ENCODE measurements around the gene SLC4A3.

The SLC4A3 gene

GRCh38 chr2:219592736-219593135, 34.7 kb upstream of the SLC4A3 start:
- Histone ChIP-seq H2BK5ac (ENCODE audit: low read length) (no peak overlapping the region), H4K8ac (ENCODE audit: low read depth, low read length) (no peak overlapping the region), H3K27ac (ENCODE audit: low read depth, low read length) (no peak overlapping the region)

GRCh38 chr2:219593154-219593553, 34.3 kb upstream of the SLC4A3 start:
- Histone ChIP-seq H3K4me2 (ENCODE audit: low read length) (no peak overlapping the region), H4K5ac (ENCODE audit: low read length) (no peak overlapping the region), H2BK120ac (ENCODE audit: low read depth, low read length) (no peak overlapping the region), H3K27me3 (ENCODE audit: insufficient read depth, low read length, poor library complexity) (no peaks in the 10 kb centered on the region), H2BK5ac (ENCODE audit: low read length) (no peak overlapping the region), H4K8ac (ENCODE audit: low read depth, low read length) (no peak overlapping the region), H3K36me3 (ENCODE audit: control insufficient read depth, insufficient read depth, low read length) (no peaks in the 10 kb centered on the region), H3K4ac (ENCODE audit: low read depth, low read length) (no peak overlapping the region), H3K27ac (ENCODE audit: low read depth, low read length) (no peak overlapping the region), H3K23ac (ENCODE audit: low read length) (no peak overlapping the region), H3K18ac (ENCODE audit: low read length) (no peak overlapping the region), H2AK5ac (ENCODE audit: low read length) (no peak overlapping the region), H3K56ac (ENCODE audit: low read length) (no peak overlapping the region), H3K79me2 (ENCODE audit: control insufficient read depth, insufficient read depth, low read length) (no peaks in the 10 kb centered on the region), H2BK15ac (replicated peaks; ENCODE audit: low read depth) (no peak overlapping the region), H3K79me1 (ENCODE audit: low read length) (no peaks in the 10 kb centered on the region), H3K4me3 (ENCODE audit: low read length) (no peak overlapping the region), H3K4me1 (ENCODE audit: control insufficient read depth, low read depth, low read length) (no peaks in the 10 kb centered on the region), H3K9ac (ENCODE audit: low read length) (no peak overlapping the region)
- no peak for DNase-seq
- WGBS (ENCODE audit: extremely low coverage, insufficient coverage, low lambda C conversion rate): no CpG with 5 or more reads among the region's 2 CpGs

More at GRCh38 chr2:219592736-219593135, 34.7 kb upstream of the SLC4A3 start:
- Histone ChIP-seq H2BK120ac (ENCODE audit: low read depth, low read length) (no peak overlapping the region), H2AK5ac (ENCODE audit: low read length) (no peak overlapping the region), H3K56ac (ENCODE audit: low read length) (no peak overlapping the region), H2BK15ac (replicated peaks; ENCODE audit: low read depth) (no peak overlapping the region), H3K4me2 (ENCODE audit: low read length) (no peak overlapping the region), H3K79me2 (ENCODE audit: control insufficient read depth, insufficient read depth, low read length) (no peaks in the 10 kb centered on the region), H3K4ac (ENCODE audit: low read depth, low read length) (no peak overlapping the region), H3K4me1 (ENCODE audit: control insufficient read depth, low read depth, low read length) (no peaks in the 10 kb centered on the region), H3K9ac (ENCODE audit: low read length) (no peak overlapping the region), H3K23ac (ENCODE audit: low read length) (no peak overlapping the region), H3K18ac (ENCODE audit: low read length) (no peak overlapping the region), H4K5ac (ENCODE audit: low read length) (no peak overlapping the region), H3K4me3 (ENCODE audit: low read length) (no peak overlapping the region), H3K36me3 (ENCODE audit: control insufficient read depth, insufficient read depth, low read length) (no peaks in the 10 kb centered on the region), H3K27me3 (ENCODE audit: insufficient read depth, low read length, poor library complexity) (no peaks in the 10 kb centered on the region), H3K79me1 (ENCODE audit: low read length) (no peaks in the 10 kb centered on the region)
- WGBS (ENCODE audit: extremely low coverage, insufficient coverage, low lambda C conversion rate): no CpG with 5 or more reads among the region's 6 CpGs
- DNase-seq: no peak

GRCh38 chr2:219595256-219595655, 32.2 kb upstream of the SLC4A3 start:
- H2BK15ac ChIP-seq (replicated peaks; ENCODE audit: low read depth): no peak overlapping the region
- H3K56ac ChIP-seq (ENCODE audit: low read length): peak overlapping the region; percentile 51
- no peak overlapping the region for H3K4me3 ChIP-seq (ENCODE audit: low read length)
- no peaks in the 10 kb centered on the region for H3K36me3 ChIP-seq (ENCODE audit: control insufficient read depth, insufficient read depth, low read length)
- peak overlapping the region; percentile 39 for H3K9ac ChIP-seq (ENCODE audit: low read length)
- no peak overlapping the region for H3K23ac ChIP-seq (ENCODE audit: low read length)
- no peak overlapping the region for H4K5ac ChIP-seq (ENCODE audit: low read length)
- peak overlapping the region; percentile 17 for H3K27ac ChIP-seq (ENCODE audit: low read depth, low read length)
- no peak overlapping the region for H3K4me2 ChIP-seq (ENCODE audit: low read length)
- H3K79me2 ChIP-seq (ENCODE audit: control insufficient read depth, insufficient read depth, low read length): no peaks in the 10 kb centered on the region
- H3K79me1 ChIP-seq (ENCODE audit: low read length): no peaks in the 10 kb centered on the region
- no CpG with 5 or more reads among the region's 3 CpGs for WGBS (ENCODE audit: extremely low coverage, insufficient coverage, low lambda C conversion rate)
- H3K18ac ChIP-seq (ENCODE audit: low read length): no peak overlapping the region
- no peaks in the 10 kb centered on the region for H3K4me1 ChIP-seq (ENCODE audit: control insufficient read depth, low read depth, low read length)
- DNase-seq: peak; percentile 65
- no peak overlapping the region for H3K4ac ChIP-seq (ENCODE audit: low read depth, low read length)
- H4K8ac ChIP-seq (ENCODE audit: low read depth, low read length): no peak overlapping the region
- H2BK5ac ChIP-seq (ENCODE audit: low read length): no peak overlapping the region
- no peaks in the 10 kb centered on the region for H3K27me3 ChIP-seq (ENCODE audit: insufficient read depth, low read length, poor library complexity)
- no peak overlapping the region for H2AK5ac ChIP-seq (ENCODE audit: low read length)
- H2BK120ac ChIP-seq (ENCODE audit: low read depth, low read length): no peak overlapping the region

GRCh38 chr2:219596954-219597551, 30.4 kb upstream of the SLC4A3 start:
- H3K23ac ChIP-seq (ENCODE audit: low read length): peak overlapping the region; percentile 32
- H3K56ac ChIP-seq (ENCODE audit: low read length): peak overlapping the region; percentile 91
- no peaks in the 10 kb centered on the region for H3K4me1 ChIP-seq (ENCODE audit: control insufficient read depth, low read depth, low read length)
- H3K27ac ChIP-seq (ENCODE audit: low read depth, low read length): peak overlapping the region; percentile 90
- H3K4me3 ChIP-seq (ENCODE audit: low read length): peak overlapping the region; percentile 77
- peak overlapping the region; percentile 54 for H2BK5ac ChIP-seq (ENCODE audit: low read length)
- H3K4ac ChIP-seq (ENCODE audit: low read depth, low read length): peak overlapping the region; percentile 89
- peak overlapping the region; percentile 81 for H3K9ac ChIP-seq (ENCODE audit: low read length)
- no peaks in the 10 kb centered on the region for H3K36me3 ChIP-seq (ENCODE audit: control insufficient read depth, insufficient read depth, low read length)
- H4K8ac ChIP-seq (ENCODE audit: low read depth, low read length): peak overlapping the region; percentile 81
- H3K27me3 ChIP-seq (ENCODE audit: insufficient read depth, low read length, poor library complexity): no peaks in the 10 kb centered on the region
- peak overlapping the region; percentile 85 for H3K18ac ChIP-seq (ENCODE audit: low read length)
- no peak overlapping the region for H2BK15ac ChIP-seq (replicated peaks; ENCODE audit: low read depth)
- no peak overlapping the region for H2BK120ac ChIP-seq (ENCODE audit: low read depth, low read length)
- H2AK5ac ChIP-seq (ENCODE audit: low read length): peak overlapping the region; percentile 67
- peak overlapping the region; percentile 68 for H4K5ac ChIP-seq (ENCODE audit: low read length)
- no CpG with 5 or more reads among the region's 19 CpGs for WGBS (ENCODE audit: extremely low coverage, insufficient coverage, low lambda C conversion rate)
- peak; percentile 52 for DNase-seq
- H3K79me2 ChIP-seq (ENCODE audit: control insufficient read depth, insufficient read depth, low read length): no peaks in the 10 kb centered on the region
- peak overlapping the region; percentile 61 for H3K4me2 ChIP-seq (ENCODE audit: low read length)
- no peaks in the 10 kb centered on the region for H3K79me1 ChIP-seq (ENCODE audit: low read length)

GRCh38 chr2:219597552-219598307, 29.7 kb upstream of the SLC4A3 start, which contains the start of gene STK11IP:
TSS of gene STK11IP (plus strand) at chr2:219597857. CDS start at chr2:219598120, 263 bp downstream.
- Histone ChIP-seq H3K79me2 (ENCODE audit: control insufficient read depth, insufficient read depth, low read length) (no peaks in the 10 kb centered on the region), H2BK120ac (ENCODE audit: low read depth, low read length) (no peak within 1 kb of the TSS), H3K36me3 (ENCODE audit: control insufficient read depth, insufficient read depth, low read length) (no peaks in the 10 kb centered on the region), H3K18ac (ENCODE audit: low read length) (peak within 1 kb of the TSS; percentile 85), H3K4ac (ENCODE audit: low read depth, low read length) (peak within 1 kb of the TSS; percentile 89), H2AK5ac (ENCODE audit: low read length) (peak within 1 kb of the TSS; percentile 67), H4K8ac (ENCODE audit: low read depth, low read length) (peak within 1 kb of the TSS; percentile 81), H3K4me2 (ENCODE audit: low read length) (peak within 1 kb of the TSS; percentile 61), H3K27me3 (ENCODE audit: insufficient read depth, low read length, poor library complexity) (no peaks in the 10 kb centered on the region), H2BK5ac (ENCODE audit: low read length) (peak within 1 kb of the TSS; percentile 58), H3K4me3 (ENCODE audit: low read length) (peak within 1 kb of the TSS; percentile 78), H3K4me1 (ENCODE audit: control insufficient read depth, low read depth, low read length) (no peaks in the 10 kb centered on the region), H3K23ac (ENCODE audit: low read length) (peak within 1 kb of the TSS; percentile 32), H3K79me1 (ENCODE audit: low read length) (no peaks in the 10 kb centered on the region), H4K5ac (ENCODE audit: low read length) (peak within 1 kb of the TSS; percentile 68), H3K9ac (ENCODE audit: low read length) (peak within 1 kb of the TSS; percentile 82), H2BK15ac (replicated peaks; ENCODE audit: low read depth) (peak within 1 kb of the TSS; percentile 37), H3K56ac (ENCODE audit: low read length) (peak within 1 kb of the TSS; percentile 95), H3K27ac (ENCODE audit: low read depth, low read length) (peak within 1 kb of the TSS; percentile 90)
- peak; percentile 99 for DNase-seq
- no CpG with 5 or more reads among the region's 57 CpGs for WGBS (ENCODE audit: extremely low coverage, insufficient coverage, low lambda C conversion rate)
